ENCODE data around the gene SBF2.
"Not testable (repeated sequence)": the region's sequence is repeated elsewhere in the genome, so short reads cannot be mapped to it uniquely, and the experiment has no call there.

Gene SBF2

DNA sequence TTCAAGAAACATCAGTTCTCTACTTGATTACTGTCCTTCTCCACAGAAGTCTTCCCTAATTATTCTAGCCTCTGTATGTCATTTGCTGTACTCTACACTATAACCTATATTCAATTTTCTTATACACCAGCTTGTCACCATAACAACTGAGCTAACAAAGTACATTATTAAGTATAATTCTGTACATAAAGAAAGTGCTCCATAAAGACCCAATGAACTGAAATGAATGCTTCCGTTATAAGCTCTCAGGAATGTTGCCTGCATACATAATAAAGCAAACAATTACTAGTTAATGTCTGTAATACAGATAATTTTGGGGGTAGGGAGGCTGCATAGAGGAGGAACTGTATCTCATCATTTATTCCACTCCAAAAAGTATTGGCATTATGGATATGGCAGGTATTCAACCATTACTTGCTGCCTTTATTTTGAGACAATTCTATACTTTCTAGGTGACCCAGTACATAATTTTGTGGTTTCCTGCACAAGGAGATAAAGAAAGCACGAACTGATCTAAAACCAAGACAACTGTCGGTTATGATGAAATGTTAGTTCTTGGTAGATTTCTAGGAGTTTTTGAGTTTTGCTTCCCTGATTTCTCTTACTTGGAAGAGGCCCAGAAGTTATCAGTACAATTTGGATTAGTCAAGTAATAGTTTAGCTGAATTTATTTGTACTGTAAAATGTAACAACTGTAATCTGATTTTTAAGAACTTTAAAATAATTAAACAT, 202.5 kb downstream of the SBF2 start:
- Histone ChIP-seq H3K27ac (ENCODE audit: insufficient read depth, low read depth, low read length, poor library complexity, severe bottlenecking) (no peak overlapping the region), H3K9me3 (ENCODE audit: control insufficient read depth, low read length) (no peaks in the 10 kb centered on the region), H3K4me3 (ENCODE audit: insufficient read depth, low read depth, low read length) (no peak overlapping the region), H3K36me3 (ENCODE audit: control insufficient read depth, insufficient read depth, low read length) (no peaks in the 10 kb centered on the region), H3K27me3 (ENCODE audit: control insufficient read depth, insufficient read depth, low read length, poor library complexity, severe bottlenecking) (no peaks in the 10 kb centered on the region), H3K4me1 (ENCODE audit: control insufficient read depth, insufficient read depth, low read length) (no peaks in the 10 kb centered on the region)
- 96% methylated on average over 2 to 3 of the region's 3 CpGs for WGBS, 2 experiments

DNA sequence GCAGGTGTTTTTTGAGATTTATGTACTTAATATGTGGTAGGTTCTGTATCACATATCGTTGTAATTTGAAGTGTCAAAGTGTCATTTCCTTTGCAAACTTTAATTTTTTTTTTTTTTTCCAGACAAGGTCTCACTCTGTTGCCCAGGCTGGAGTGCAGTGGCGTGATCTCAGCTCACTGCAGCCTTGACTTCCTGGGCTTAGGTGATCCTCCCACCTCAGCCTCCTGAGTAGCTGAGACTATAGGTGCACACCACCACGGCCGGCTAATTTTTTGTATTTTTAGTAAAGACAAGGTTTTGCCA, 206.1 kb downstream of the SBF2 start:
- not testable (repeated sequence) for H3K27me3 ChIP-seq (ENCODE audit: control insufficient read depth, insufficient read depth, low read length, poor library complexity, severe bottlenecking); H3K36me3 ChIP-seq (ENCODE audit: control insufficient read depth, insufficient read depth, low read length); H3K9me3 ChIP-seq (ENCODE audit: control insufficient read depth, low read length); H3K27ac ChIP-seq (ENCODE audit: insufficient read depth, low read depth, low read length, poor library complexity, severe bottlenecking); H3K4me3 ChIP-seq (ENCODE audit: insufficient read depth, low read depth, low read length); H3K4me1 ChIP-seq (ENCODE audit: control insufficient read depth, insufficient read depth, low read length)
- WGBS, 2 experiments: 71 to 72% methylated on average over 4 of the region's 4 CpGs

DNA sequence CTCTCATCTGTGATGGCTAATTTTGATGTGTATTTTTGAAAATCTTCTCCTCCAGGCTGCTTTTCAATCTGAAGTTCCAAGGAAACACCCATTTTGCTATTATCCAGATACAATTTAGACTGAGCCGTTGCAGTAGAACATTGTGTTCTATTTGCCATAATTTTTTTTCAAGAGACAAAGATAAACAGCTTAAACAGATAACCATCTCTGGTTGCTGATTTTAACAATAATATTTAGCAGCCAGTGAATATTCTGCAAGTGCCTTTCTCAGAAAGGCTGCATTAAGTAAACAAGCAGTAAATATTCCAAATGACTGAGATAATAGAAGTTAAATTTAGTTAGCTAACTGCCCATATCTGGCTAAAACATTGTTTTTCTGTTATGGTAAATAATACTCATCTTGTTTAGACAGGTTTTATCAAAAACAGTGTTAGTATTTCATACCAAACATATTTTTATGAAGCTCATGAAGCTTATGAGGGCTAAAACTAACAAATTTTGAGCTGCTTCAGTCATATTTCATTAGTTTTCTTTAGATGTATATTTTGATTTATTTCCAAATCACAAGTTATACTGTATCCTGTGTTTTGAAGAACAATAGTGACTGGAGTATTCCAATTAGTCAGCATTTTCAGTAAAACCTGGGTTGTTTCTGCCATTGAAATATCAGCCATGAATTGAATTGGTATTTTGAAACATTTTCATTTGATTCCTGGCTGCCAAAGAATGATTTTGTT, 206.7 kb downstream of the SBF2 start:
- 92 to 100% methylated on average over 1 of the region's 1 CpG for WGBS, 2 experiments

DNA sequence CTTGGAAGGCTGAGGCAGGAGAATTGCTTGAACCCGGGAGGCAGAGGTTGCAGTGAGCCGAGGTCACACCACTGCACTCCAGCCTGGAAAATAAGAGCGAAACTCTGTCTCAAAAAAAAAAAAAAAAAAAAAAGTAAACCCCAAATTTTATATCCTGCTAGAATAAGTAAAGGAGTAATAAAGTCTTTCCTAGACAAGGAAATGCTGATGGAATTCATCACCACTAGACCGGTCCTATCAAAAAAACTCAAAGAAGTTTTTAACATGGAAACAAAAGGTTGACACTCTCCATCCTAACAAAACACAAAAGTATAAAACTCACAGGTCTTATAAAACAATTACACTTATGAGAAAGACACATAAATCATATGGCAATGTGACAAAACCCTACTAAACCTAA, 213.9 kb downstream of the SBF2 start:
- 85 to 95% methylated on average over 2 to 3 of the region's 4 CpGs for WGBS, 2 experiments
- Histone ChIP-seq H3K4me1 (ENCODE audit: control insufficient read depth, insufficient read depth, low read length) (no peaks in the 10 kb centered on the region), H3K9me3 (ENCODE audit: control insufficient read depth, low read length) (no peaks in the 10 kb centered on the region), H3K27ac (ENCODE audit: insufficient read depth, low read depth, low read length, poor library complexity, severe bottlenecking) (no peak overlapping the region), H3K4me3 (ENCODE audit: insufficient read depth, low read depth, low read length) (no peak overlapping the region), H3K36me3 (ENCODE audit: control insufficient read depth, insufficient read depth, low read length) (no peaks in the 10 kb centered on the region), H3K27me3 (ENCODE audit: control insufficient read depth, insufficient read depth, low read length, poor library complexity, severe bottlenecking) (no peaks in the 10 kb centered on the region)

More for the DNA sequence above, 206.7 kb downstream of the SBF2 start:
- Histone ChIP-seq H3K36me3 (ENCODE audit: control insufficient read depth, insufficient read depth, low read length) (no peaks in the 10 kb centered on the region), H3K4me1 (ENCODE audit: control insufficient read depth, insufficient read depth, low read length) (no peaks in the 10 kb centered on the region), H3K4me3 (ENCODE audit: insufficient read depth, low read depth, low read length) (no peak overlapping the region), H3K9me3 (ENCODE audit: control insufficient read depth, low read length) (no peaks in the 10 kb centered on the region), H3K27me3 (ENCODE audit: control insufficient read depth, insufficient read depth, low read length, poor library complexity, severe bottlenecking) (no peaks in the 10 kb centered on the region), H3K27ac (ENCODE audit: insufficient read depth, low read depth, low read length, poor library complexity, severe bottlenecking) (no peak overlapping the region)

DNA sequence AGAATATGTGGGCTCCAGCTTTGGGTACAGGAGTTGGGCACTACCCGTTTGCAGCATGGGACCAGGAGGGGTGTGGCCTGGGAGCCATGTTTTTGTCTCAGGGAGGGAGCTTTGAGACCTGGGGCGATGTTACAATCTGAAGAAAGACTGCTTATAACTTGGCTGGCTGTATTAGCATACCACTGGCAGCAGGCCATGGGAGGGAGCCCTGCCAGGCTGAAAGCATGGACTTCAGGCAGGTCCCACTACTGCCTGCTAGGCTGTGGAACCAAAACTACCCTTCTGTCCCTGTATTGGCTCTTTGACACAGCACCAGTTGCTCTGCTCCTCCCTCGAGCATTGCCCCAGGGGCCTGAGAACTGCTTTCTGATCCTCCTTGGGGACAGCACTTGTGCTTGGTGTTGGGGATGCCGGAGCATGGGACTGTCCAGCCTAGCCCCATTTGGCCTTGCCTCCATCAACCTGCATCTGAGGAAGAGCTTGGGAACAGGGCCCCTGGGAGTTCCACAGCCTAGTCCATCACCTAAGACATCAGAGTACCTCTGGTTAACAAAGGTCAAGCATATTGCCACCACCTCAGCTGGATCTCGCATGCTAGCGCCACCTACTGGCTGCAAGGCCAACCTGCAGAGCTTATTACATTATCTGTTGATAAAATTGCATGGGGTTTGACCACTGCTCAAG, 217.4 kb downstream of the SBF2 start:
- no peaks in the 10 kb centered on the region for H3K27me3 ChIP-seq (ENCODE audit: control insufficient read depth, insufficient read depth, low read length, poor library complexity, severe bottlenecking)
- no peaks in the 10 kb centered on the region for H3K36me3 ChIP-seq (ENCODE audit: control insufficient read depth, insufficient read depth, low read length)
- no peaks in the 10 kb centered on the region for H3K4me1 ChIP-seq (ENCODE audit: control insufficient read depth, insufficient read depth, low read length)
- H3K4me3 ChIP-seq (ENCODE audit: insufficient read depth, low read depth, low read length): no peak overlapping the region
- no peak overlapping the region for H3K27ac ChIP-seq (ENCODE audit: insufficient read depth, low read depth, low read length, poor library complexity, severe bottlenecking)
- 43 to 44% methylated on average over 6 of the region's 6 CpGs for WGBS, 2 experiments
- no peaks in the 10 kb centered on the region for H3K9me3 ChIP-seq (ENCODE audit: control insufficient read depth, low read length)

DNA sequence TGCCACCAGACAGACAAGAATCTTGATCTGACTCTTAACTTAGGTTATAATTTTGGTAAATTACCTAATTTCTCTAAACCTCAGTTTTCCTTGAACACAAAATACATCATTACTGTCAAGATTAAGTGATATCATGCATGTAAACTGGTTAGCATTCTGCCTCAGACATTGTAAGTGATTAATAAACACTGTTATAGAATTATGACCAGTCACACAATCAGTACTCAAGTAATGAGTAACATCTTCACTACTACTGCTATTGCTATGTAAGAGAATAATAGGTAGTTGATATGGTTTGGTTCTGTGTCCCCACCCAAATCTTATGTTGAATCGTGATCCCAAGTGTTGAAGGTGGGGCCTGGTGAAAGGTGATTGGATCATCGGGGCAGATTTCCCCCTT, 218.9 kb downstream of the SBF2 start:
- WGBS, 2 experiments: 94 to 95% methylated on average over 2 of the region's 2 CpGs
- no peak overlapping the region for H3K4me3 ChIP-seq (ENCODE audit: insufficient read depth, low read depth, low read length)
- H3K9me3 ChIP-seq (ENCODE audit: control insufficient read depth, low read length): no peaks in the 10 kb centered on the region
- no peaks in the 10 kb centered on the region for H3K36me3 ChIP-seq (ENCODE audit: control insufficient read depth, insufficient read depth, low read length)
- no peaks in the 10 kb centered on the region for H3K4me1 ChIP-seq (ENCODE audit: control insufficient read depth, insufficient read depth, low read length)
- no peak overlapping the region for H3K27ac ChIP-seq (ENCODE audit: insufficient read depth, low read depth, low read length, poor library complexity, severe bottlenecking)
- H3K27me3 ChIP-seq (ENCODE audit: control insufficient read depth, insufficient read depth, low read length, poor library complexity, severe bottlenecking): no peaks in the 10 kb centered on the region

DNA sequence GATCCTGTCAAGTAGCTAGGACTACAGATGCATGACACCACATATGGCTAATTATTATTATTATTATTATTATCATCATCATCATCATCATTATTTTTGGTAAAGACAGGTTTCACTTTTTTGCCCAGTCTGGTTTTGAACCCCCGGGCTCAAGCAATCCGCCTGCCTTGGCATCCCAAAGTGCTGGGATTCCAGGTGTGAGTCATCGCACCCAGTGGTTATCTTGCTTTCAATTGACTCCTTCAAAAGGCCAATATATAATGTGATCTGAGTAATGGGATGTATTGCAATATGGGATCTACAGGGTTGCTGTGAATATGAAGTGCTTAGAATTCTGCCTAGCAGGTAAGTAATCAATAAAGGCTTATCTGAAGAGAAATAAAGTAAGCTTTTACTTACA, 221.2 kb downstream of the SBF2 start:
- H3K9me3 ChIP-seq (ENCODE audit: control insufficient read depth, low read length): no peaks in the 10 kb centered on the region
- no peaks in the 10 kb centered on the region for H3K36me3 ChIP-seq (ENCODE audit: control insufficient read depth, insufficient read depth, low read length)
- H3K4me1 ChIP-seq (ENCODE audit: control insufficient read depth, insufficient read depth, low read length): no peaks in the 10 kb centered on the region
- no peaks in the 10 kb centered on the region for H3K27me3 ChIP-seq (ENCODE audit: control insufficient read depth, insufficient read depth, low read length, poor library complexity, severe bottlenecking)
- no peak overlapping the region for H3K4me3 ChIP-seq (ENCODE audit: insufficient read depth, low read depth, low read length)
- WGBS, 2 experiments: 97 to 100% methylated on average over 3 of the region's 3 CpGs
- no peak overlapping the region for H3K27ac ChIP-seq (ENCODE audit: insufficient read depth, low read depth, low read length, poor library complexity, severe bottlenecking)

DNA sequence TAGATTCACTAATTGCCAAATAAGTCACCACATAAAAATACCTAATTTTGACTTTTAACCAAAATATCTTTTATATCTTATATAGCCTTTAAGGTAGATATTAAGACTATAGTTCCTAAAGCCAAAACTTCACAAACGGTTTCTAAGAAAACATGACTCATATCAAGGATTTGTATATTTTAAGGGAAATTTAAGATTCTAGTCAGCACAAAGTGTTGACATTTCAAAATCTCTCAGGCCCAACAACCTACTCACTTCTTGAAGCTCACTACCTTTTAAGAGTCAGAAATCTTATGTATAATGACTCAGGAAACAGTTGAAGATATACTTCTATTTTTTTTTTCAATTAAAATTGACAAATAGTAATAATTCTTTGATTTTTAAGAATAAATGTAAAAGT, 221.9 kb downstream of the SBF2 start:
- Histone ChIP-seq H3K4me3 (ENCODE audit: insufficient read depth, low read depth, low read length) (no peak overlapping the region), H3K27me3 (ENCODE audit: control insufficient read depth, insufficient read depth, low read length, poor library complexity, severe bottlenecking) (no peaks in the 10 kb centered on the region), H3K4me1 (ENCODE audit: control insufficient read depth, insufficient read depth, low read length) (no peaks in the 10 kb centered on the region), H3K27ac (ENCODE audit: insufficient read depth, low read depth, low read length, poor library complexity, severe bottlenecking) (no peak overlapping the region), H3K9me3 (ENCODE audit: control insufficient read depth, low read length) (no peaks in the 10 kb centered on the region), H3K36me3 (ENCODE audit: control insufficient read depth, insufficient read depth, low read length) (no peaks in the 10 kb centered on the region)
- WGBS, 2 experiments: 100% methylated on average over 1 of the region's 1 CpG; no CpG with 5 or more reads in 1 of the 2 experiments

DNA sequence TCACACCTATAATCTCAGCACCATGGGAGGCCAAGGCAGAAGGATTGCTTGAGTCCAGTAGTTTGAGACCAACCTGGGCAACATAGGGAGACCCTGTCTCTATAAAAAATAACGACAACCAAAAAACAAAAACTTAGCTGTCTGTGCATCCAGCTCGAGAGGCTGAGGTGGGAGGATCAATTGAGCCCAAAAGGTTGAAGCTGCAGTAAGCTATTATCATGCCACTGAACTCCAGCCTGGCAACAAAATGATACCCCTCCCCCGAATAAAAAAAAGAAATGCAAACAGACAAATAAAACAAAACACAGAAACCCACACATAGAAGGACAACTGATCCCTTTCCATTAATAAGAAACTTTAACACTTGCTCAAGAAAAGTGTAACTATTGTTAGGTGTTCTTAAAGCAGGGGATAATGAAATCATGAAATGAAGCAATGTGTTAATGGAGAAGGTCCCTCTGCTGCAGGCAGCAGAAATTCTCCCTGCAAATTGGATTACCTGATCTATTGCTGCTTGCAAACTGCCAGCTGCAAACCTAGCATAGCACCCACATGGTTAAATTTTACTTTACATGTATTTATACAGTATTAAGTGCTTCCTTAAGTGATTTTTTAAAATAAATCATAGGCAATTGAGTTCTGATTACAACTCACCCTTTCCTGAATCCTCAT, 226.3 kb downstream of the SBF2 start:
- H3K36me3 ChIP-seq (ENCODE audit: control insufficient read depth, insufficient read depth, low read length): no peaks in the 10 kb centered on the region
- H3K9me3 ChIP-seq (ENCODE audit: control insufficient read depth, low read length): no peaks in the 10 kb centered on the region
- WGBS, 2 experiments: 56 to 63% methylated on average over 3 of the region's 3 CpGs
- no peaks in the 10 kb centered on the region for H3K27me3 ChIP-seq (ENCODE audit: control insufficient read depth, insufficient read depth, low read length, poor library complexity, severe bottlenecking)
- no peaks in the 10 kb centered on the region for H3K4me1 ChIP-seq (ENCODE audit: control insufficient read depth, insufficient read depth, low read length)
- H3K4me3 ChIP-seq (ENCODE audit: insufficient read depth, low read depth, low read length): no peak overlapping the region
- H3K27ac ChIP-seq (ENCODE audit: insufficient read depth, low read depth, low read length, poor library complexity, severe bottlenecking): no peak overlapping the region

DNA sequence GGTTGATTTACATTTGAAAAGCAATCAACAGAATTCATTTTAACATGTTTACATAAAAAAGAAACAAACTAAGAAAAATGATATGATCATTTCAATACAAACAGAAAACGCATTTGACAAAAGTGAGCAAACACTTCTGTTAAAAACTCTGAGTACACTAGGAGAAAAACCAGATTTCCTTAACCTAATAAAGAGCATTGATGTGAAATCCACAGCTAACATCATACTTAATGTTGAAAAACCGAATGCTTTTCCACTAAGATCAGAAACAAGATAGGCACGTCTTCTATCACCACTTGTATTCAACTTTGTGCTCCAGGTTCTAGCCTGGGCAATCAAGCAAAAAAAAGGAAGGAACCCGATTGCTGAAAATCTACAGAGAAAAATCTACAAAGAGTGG, 227.6 kb downstream of the SBF2 start:
- WGBS, 2 experiments: 84 to 86% methylated on average over 3 to 4 of the region's 4 CpGs
- Histone ChIP-seq H3K4me1 (ENCODE audit: control insufficient read depth, insufficient read depth, low read length) (no peaks in the 10 kb centered on the region), H3K27me3 (ENCODE audit: control insufficient read depth, insufficient read depth, low read length, poor library complexity, severe bottlenecking) (no peaks in the 10 kb centered on the region), H3K9me3 (ENCODE audit: control insufficient read depth, low read length) (no peaks in the 10 kb centered on the region), H3K27ac (ENCODE audit: insufficient read depth, low read depth, low read length, poor library complexity, severe bottlenecking) (no peak overlapping the region), H3K36me3 (ENCODE audit: control insufficient read depth, insufficient read depth, low read length) (no peaks in the 10 kb centered on the region), H3K4me3 (ENCODE audit: insufficient read depth, low read depth, low read length) (no peak overlapping the region)

All from ectodermal cell (in vitro differentiated cells).